ENCODE data around the gene ESM1. TPM values are rescaled to one million over a fixed set of nuclear protein-coding genes. Genes with fewer than 3 reads are reported as not detected.

The ESM1 gene
- total RNA-seq, 4 donors from 2014 or later: 0.33 TPM; not detected in 3

DNA sequence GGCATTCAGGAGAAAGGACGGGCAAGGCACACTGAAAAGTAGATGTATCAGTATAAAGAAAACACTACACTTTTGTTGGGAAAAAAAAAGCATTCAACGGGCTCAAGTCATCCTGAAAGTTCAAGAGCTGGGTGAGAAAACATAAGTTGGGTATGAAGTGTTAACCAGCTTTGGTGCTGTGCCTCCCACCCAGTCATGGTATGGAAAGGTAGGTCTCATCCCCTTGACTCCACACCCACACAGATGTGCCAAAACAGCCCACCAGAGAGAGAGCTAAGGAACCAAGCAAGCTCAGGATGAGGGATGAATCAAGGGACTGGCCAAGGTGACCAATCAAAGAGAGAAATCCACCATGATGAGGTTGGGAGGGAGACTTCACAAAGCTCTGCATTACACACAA, 54.7 kb downstream of the ESM1 start:
- Histone ChIP-seq H3K36me3 (no peaks in the 10 kb centered on the region), H3K4me1 (no peaks in the 10 kb centered on the region), H3K27me3 (peaks cover 0 to 10% (median 0%) of the 10 kb centered on the region in 4 donors), H3K27ac (replicated peaks in 1 of 4) (no peak overlapping the region), H3K9me3 (peaks cover 0 to 6% (median 2%) of the 10 kb centered on the region in 4 donors), H3K4me3 (no peak overlapping the region)
- no peak for DNase-seq (ENCODE audit: extremely low spot score)
- intact Hi-C loops (cut with DNase I): no loop called here
- 81% methylated on average over 2 of the region's 2 CpGs for WGBS
- TF ChIP-seq EP300 (IDR thresholded peaks at IDR 0.05): no peak
- no peak for TF ChIP-seq POLR2A (IDR thresholded peaks at IDR 0.05; ENCODE audit: low read depth)
- TF ChIP-seq, protein P1, sequence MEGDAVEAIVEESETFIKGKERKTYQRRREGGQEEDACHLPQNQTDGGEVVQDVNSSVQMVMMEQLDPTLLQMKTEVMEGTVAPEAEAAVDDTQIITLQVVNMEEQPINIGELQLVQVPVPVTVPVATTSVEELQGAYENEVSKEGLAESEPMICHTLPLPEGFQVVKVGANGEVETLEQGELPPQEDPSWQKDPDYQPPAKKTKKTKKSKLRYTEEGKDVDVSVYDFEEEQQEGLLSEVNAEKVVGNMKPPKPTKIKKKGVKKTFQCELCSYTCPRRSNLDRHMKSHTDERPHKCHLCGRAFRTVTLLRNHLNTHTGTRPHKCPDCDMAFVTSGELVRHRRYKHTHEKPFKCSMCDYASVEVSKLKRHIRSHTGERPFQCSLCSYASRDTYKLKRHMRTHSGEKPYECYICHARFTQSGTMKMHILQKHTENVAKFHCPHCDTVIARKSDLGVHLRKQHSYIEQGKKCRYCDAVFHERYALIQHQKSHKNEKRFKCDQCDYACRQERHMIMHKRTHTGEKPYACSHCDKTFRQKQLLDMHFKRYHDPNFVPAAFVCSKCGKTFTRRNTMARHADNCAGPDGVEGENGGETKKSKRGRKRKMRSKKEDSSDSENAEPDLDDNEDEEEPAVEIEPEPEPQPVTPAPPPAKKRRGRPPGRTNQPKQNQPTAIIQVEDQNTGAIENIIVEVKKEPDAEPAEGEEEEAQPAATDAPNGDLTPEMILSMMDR (IDR thresholded peaks at IDR 0.05): no peak
- no peak for TF ChIP-seq POLR2AphosphoS5 (IDR thresholded peaks at IDR 0.05)

Other genes with a start within 250 kb of the ESM1 start
- gene GZMK, start 38.7 kb upstream of the ESM1 start, total RNA-seq: 1 to 10 TPM in 1 of 4 donors, under 1 TPM in 1, not detected in 2; 0.42 to 2.8 TPM
- gene GZMA, start 117.1 kb upstream of the ESM1 start, total RNA-seq: 1 to 10 TPM in 2 of 4 donors, under 1 TPM in 2; 0.40 to 3.1 (median 0.89) TPM
- 10 to 100 TPM in 1 of 4 donors, 1 to 10 TPM in 3; 8.4 to 12.5 (median 9.3) TPM for gene GPX8, start 174.6 kb upstream of the ESM1 start, total RNA-seq
- gene CDC20B, start 187.6 kb upstream of the ESM1 start, total RNA-seq: not detected
- not detected for gene MCIDAS, start 241.7 kb upstream of the ESM1 start, total RNA-seq
- gene CCNO, start 248.0 kb upstream of the ESM1 start, total RNA-seq: under 1 TPM in 1 of 4 donors, not detected in 3; 0.19 TPM

Data from esophagus muscularis mucosa (tissue), 4 donors.